ENCODE data around the gene NAXD.
"Not testable (repeated sequence)": the region's sequence is repeated elsewhere in the genome, so short reads cannot be mapped to it uniquely, and the experiment has no call there.

Gene NAXD

GRCh38 chr13:110615322-110616102 is at the start of gene NAXD:
Gene NAXD (plus strand): TSS chr13:110615545. CDS start chr13:110615602, 57 bp downstream.
- DNase-seq = peak; percentile 98

- DNase-seq = no peak
These were observed 49.2 kb upstream of the NAXD start for GRCh38 chr13:110566171-110566570.

GRCh38 chr13:110568612-110569011 is 46.7 kb upstream of the NAXD start:
- no peak for DNase-seq

GRCh38 chr13:110569962-110570361 is 45.4 kb upstream of the NAXD start:
- DNase-seq = not testable (repeated sequence)

- no peak for DNase-seq
These were observed 44.5 kb upstream of the NAXD start for GRCh38 chr13:110570886-110571285.

GRCh38 chr13:110571896-110572777 is 43.2 kb upstream of the NAXD start:
- DNase-seq = no peak

GRCh38 chr13:110572778-110573118 is 42.6 kb upstream of the NAXD start:
- DNase-seq = no peak

- no peak for DNase-seq
These were observed 41.2 kb upstream of the NAXD start for GRCh38 chr13:110574161-110574560.

GRCh38 chr13:110575322-110576069 is 39.8 kb upstream of the NAXD start:
- no peak for DNase-seq

- DNase-seq = no peak
These were observed 39.3 kb upstream of the NAXD start for GRCh38 chr13:110576070-110576394.

- no peak for DNase-seq
These were observed 38.4 kb upstream of the NAXD start for GRCh38 chr13:110576736-110577476.

GRCh38 chr13:110578363-110578762 is 37.0 kb upstream of the NAXD start:
- no peak for DNase-seq

GRCh38 chr13:110580800-110581199 is 34.5 kb upstream of the NAXD start:
- DNase-seq = no peak

GRCh38 chr13:110581506-110582185 is 33.7 kb upstream of the NAXD start:
- no peak for DNase-seq

- DNase-seq = no peak
These were observed 32.9 kb upstream of the NAXD start for GRCh38 chr13:110582421-110582954.

- no peak for DNase-seq
These were observed 32.0 kb upstream of the NAXD start for GRCh38 chr13:110583178-110583865.

- no peak for DNase-seq
These were observed 25.5 kb upstream of the NAXD start for GRCh38 chr13:110589793-110590390.

- DNase-seq = no peak
These were observed 24.8 kb upstream of the NAXD start for GRCh38 chr13:110590577-110590976.

- no peak for DNase-seq
These were observed 22.7 kb upstream of the NAXD start for GRCh38 chr13:110592665-110593064.

GRCh38 chr13:110593430-110594130 is 21.8 kb upstream of the NAXD start:
- peak; percentile 69 for DNase-seq

All from DMS79 treated with DMSO at 0.1 percent for 48 hours (cell line).